GM12874 (cell line): Measurements from ENCODE around the gene NT5M.

ENCODE experiments used
- CTCF ChIP-seq: IDR thresholded peaks from 2 replicates; pipeline ENCODE4 v1.5.1; 2011; ENCODE audit warnings: low read depth, mild to moderate bottlenecking, control low read depth, low read length, moderate library complexity; ENCODE audit not compliant: insufficient read depth

The NT5M gene

GRCh38 chr17:17351356-17351891 lies 48.3 kb downstream of the NT5M start:
- TF ChIP-seq CTCF = no peak

DNA sequence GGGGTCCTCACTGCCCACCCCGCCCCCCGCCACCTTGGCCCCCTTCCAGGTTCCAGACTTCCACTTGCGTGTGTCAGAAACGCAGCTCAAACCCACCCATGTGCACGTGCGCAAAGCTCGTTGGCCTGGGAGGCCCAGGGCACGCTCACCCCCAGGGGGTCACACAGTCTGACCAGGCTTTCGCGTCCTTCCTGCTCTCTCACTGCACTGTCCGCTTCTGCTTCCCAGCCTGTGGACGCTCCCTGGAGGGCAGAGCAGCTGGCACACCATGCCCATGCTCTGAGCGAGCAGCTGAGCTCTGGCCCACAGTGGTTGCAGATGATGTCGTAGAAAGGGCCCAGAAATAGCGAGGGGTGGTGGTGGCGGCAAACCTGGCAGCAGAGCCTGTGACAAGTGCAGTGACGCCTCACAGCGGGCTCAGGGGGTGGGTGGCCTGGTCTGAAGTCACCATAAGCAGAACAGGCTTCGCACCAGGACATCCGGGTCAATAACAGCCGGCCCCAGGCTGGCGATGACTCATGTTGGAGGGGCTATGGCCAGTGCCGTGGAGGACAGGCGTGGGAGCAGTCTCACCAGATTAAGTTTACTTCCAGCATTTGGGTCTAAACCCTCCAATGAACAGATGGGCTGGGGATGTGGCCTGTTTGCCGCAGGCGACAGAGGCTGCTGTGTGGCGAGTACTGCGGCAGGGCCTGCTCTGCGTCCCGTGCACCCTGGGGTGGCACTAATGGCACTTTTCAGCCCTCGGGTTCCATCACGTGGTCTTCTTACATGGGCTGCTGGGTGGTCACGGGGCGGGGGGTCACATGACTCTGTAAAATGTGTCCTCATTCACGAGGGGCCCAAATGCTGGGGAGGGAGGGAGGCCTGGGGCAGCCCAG lies 49.0 kb downstream of the NT5M start:
- no peak for TF ChIP-seq CTCF

GRCh38 chr17:17352836-17353624 lies 49.9 kb downstream of the NT5M start:
- TF ChIP-seq CTCF = no peak

DNA sequence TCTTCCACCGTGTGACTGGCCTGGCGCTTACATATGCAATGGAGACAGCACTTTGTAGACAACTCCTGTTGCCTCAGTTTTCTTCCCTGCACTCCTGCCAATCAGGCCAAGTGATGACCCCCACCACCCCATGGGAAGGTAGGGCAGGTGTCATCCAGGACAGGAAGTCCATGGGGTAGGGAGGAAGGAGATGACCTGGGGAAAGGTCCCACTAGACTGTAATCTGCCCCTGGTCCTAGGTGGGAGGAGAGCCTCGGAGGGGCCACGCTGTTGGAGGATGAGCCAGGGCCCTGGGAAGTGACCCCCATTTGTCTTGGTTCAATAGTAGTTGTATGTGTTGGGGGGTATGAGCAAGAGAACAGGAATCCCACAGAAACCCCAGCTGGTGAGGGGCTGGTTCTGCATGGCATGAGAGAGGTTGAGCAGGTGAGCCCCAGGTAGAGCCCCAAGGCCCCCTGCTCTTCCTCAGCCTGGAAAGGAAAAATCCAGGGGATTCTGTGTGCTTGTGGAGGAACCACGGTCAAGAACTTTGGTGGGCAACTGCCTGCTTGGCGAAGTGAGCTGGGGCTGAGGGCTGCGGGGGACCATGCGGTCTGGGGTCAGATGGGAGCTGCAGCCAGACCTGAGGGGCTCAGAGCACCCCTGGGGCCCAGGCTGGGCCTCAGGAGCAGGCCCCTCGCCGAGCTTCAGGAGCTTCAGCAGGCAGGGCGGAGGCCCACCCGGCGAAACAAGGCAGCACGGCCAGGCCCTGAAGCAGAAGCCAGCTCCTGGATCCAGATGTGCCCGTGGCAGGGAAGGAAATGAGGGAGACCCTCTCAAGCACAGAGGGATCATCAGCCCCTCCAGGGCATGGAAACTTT lies 50.7 kb downstream of the NT5M start:
- TF ChIP-seq CTCF = no peak

DNA sequence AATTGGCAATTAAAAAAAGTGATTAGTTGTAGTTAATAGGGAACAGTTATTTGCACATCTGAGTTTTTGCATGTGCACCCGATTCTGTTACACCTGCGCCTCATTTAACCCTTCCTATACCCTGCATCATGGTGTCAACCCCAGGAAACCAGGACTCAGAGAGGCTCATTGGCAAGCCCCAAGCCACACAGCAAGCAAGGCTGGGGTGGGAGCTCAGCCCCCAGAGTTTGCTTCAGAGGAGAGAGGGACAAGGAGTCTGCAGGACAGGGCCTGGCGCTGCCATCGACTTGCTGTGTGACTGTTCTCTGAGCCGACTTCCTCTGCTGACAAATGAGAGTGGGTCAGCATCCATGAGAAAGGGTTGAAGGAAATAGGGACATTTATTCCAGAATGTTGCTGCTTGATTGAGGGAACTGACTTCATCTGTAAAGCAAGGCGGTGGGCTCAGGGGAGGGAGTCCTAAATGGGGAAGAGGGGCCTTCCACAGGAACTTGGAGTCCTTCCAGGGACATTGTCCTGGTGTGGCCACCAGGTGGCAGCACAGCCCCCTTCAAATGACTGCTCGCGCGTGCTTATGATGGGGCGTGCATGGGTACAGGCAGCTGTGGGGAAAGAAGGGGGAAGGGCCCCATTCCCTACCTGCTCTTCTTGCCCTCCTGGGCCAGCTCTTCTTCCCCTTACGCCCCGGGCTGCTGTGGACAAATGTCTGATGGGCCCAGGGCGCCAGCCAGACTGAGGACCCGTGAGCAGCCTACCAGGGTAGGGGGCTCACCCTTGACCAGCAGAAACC lies 51.6 kb downstream of the NT5M start:
- peak; percentile 89 for TF ChIP-seq CTCF

- no peak for TF ChIP-seq CTCF
These were observed 52.3 kb downstream of the NT5M start for GRCh38 chr17:17355426-17355825.
